Measurements from ENCODE around the gene SLC35E2B. TPM values are rescaled to one million over a fixed set of nuclear protein-coding genes. Genes with fewer than 3 reads are reported as not detected.
A peak's percentile ranks its signal among the peaks of the same experiment; 100 is the strongest.

SLC35E2B gene
- total and polyA plus RNA-seq, 4 donors: 8.1 to 53.5 (median 28.6) TPM

GRCh38 chr1:1625404-1625775 lies 67.2 kb downstream of the SLC35E2B start:
- peak in 1 of 2 donors; percentile 57 for DNase-seq
- H3K27ac ChIP-seq (ENCODE audit: low read depth in 1 of 2, low read length in 2 of 2): no peak overlapping the region
- no peak for ATAC-seq (ENCODE audit: low FRiP score)
- 81 to 83% methylated on average over 24 to 28 of the region's 28 CpGs for WGBS, 2 donors
- no peak overlapping the region for H3K4me3 ChIP-seq (ENCODE audit: low read length in 2 of 2)
- no peaks in the 10 kb centered on the region for H3K27me3 ChIP-seq (ENCODE audit: control insufficient read depth in 1 of 2, insufficient read depth in 2 of 2, low read length in 1 of 2)
- H3K4me1 ChIP-seq (ENCODE audit: control insufficient read depth in 1 of 2, insufficient read depth in 2 of 2, low read length in 2 of 2): no peaks in the 10 kb centered on the region
- no peaks in the 10 kb centered on the region for H3K9me3 ChIP-seq (ENCODE audit: control insufficient read depth, low read length)
- H3K36me3 ChIP-seq (ENCODE audit: control insufficient read depth in 1 of 2, insufficient read depth in 2 of 2, low read length in 1 of 2): no peaks in the 10 kb centered on the region
- intact Hi-C loops (cut with DNase I): no loop called here

- Histone ChIP-seq H3K4me1 (ENCODE audit: control insufficient read depth in 1 of 2, insufficient read depth in 2 of 2, low read length in 2 of 2) (no peaks in the 10 kb centered on the region), H3K4me3 (ENCODE audit: low read length in 2 of 2) (no peak overlapping the region), H3K27ac (ENCODE audit: low read depth in 1 of 2, low read length in 2 of 2) (no peak overlapping the region), H3K27me3 (ENCODE audit: control insufficient read depth in 1 of 2, insufficient read depth in 2 of 2, low read length in 1 of 2) (no peaks in the 10 kb centered on the region), H3K9me3 (ENCODE audit: control insufficient read depth, low read length) (no peaks in the 10 kb centered on the region), H3K36me3 (ENCODE audit: control insufficient read depth in 1 of 2, insufficient read depth in 2 of 2, low read length in 1 of 2) (no peaks in the 10 kb centered on the region)
- 70 to 73% methylated on average over 38 of the region's 38 CpGs for WGBS, 2 donors
- intact Hi-C loops (cut with DNase I): no loop called here
- ATAC-seq (ENCODE audit: low FRiP score) (no peak), DNase-seq (peak; percentile 53 to 71)
Measured at GRCh38 chr1:1624443-1625403, 67.9 kb downstream of the SLC35E2B start.

- no peaks in the 10 kb centered on the region for H3K9me3 ChIP-seq (ENCODE audit: control insufficient read depth, low read length)
- intact Hi-C loops (cut with DNase I): no loop called here
- no peak overlapping the region for H3K27ac ChIP-seq (ENCODE audit: low read depth in 1 of 2, low read length in 2 of 2)
- H3K4me3 ChIP-seq (ENCODE audit: low read length in 2 of 2): no peak overlapping the region
- ATAC-seq (ENCODE audit: low FRiP score) (no peak), DNase-seq (peak; percentile 44 to 73)
- H3K36me3 ChIP-seq (ENCODE audit: control insufficient read depth in 1 of 2, insufficient read depth in 2 of 2, low read length in 1 of 2): no peaks in the 10 kb centered on the region
- 92 to 93% methylated on average over 51 of the region's 51 CpGs for WGBS, 2 donors
- no peaks in the 10 kb centered on the region for H3K27me3 ChIP-seq (ENCODE audit: control insufficient read depth in 1 of 2, insufficient read depth in 2 of 2, low read length in 1 of 2)
- H3K4me1 ChIP-seq (ENCODE audit: control insufficient read depth in 1 of 2, insufficient read depth in 2 of 2, low read length in 2 of 2): no peaks in the 10 kb centered on the region
Measured at GRCh38 chr1:1623631-1624442, 68.8 kb downstream of the SLC35E2B start.

GRCh38 chr1:1623181-1623630 lies 69.4 kb downstream of the SLC35E2B start:
- no peak overlapping the region for H3K4me3 ChIP-seq (ENCODE audit: low read length in 2 of 2)
- ATAC-seq (ENCODE audit: low FRiP score): no peak
- intact Hi-C loops (cut with DNase I): no loop called here
- H3K27ac ChIP-seq (ENCODE audit: low read depth in 1 of 2, low read length in 2 of 2): no peak overlapping the region
- H3K9me3 ChIP-seq (ENCODE audit: control insufficient read depth, low read length): no peaks in the 10 kb centered on the region
- H3K4me1 ChIP-seq (ENCODE audit: control insufficient read depth in 1 of 2, insufficient read depth in 2 of 2, low read length in 2 of 2): no peaks in the 10 kb centered on the region
- DNase-seq: peak; percentile 50 to 71
- WGBS, 2 donors: 92 to 94% methylated on average over 32 to 33 of the region's 33 CpGs
- no peaks in the 10 kb centered on the region for H3K27me3 ChIP-seq (ENCODE audit: control insufficient read depth in 1 of 2, insufficient read depth in 2 of 2, low read length in 1 of 2)
- H3K36me3 ChIP-seq (ENCODE audit: control insufficient read depth in 1 of 2, insufficient read depth in 2 of 2, low read length in 1 of 2): no peaks in the 10 kb centered on the region

- DNase-seq (no peak), ATAC-seq (ENCODE audit: low FRiP score) (no peak)
- Histone ChIP-seq H3K4me1 (ENCODE audit: control insufficient read depth in 1 of 2, insufficient read depth in 2 of 2, low read length in 2 of 2) (no peaks in the 10 kb centered on the region), H3K4me3 (ENCODE audit: low read length in 2 of 2) (no peak overlapping the region), H3K27me3 (ENCODE audit: control insufficient read depth in 1 of 2, insufficient read depth in 2 of 2, low read length in 1 of 2) (no peaks in the 10 kb centered on the region), H3K27ac (ENCODE audit: low read depth in 1 of 2, low read length in 2 of 2) (no peak overlapping the region), H3K36me3 (ENCODE audit: control insufficient read depth in 1 of 2, insufficient read depth in 2 of 2, low read length in 1 of 2) (no peaks in the 10 kb centered on the region), H3K9me3 (ENCODE audit: control insufficient read depth, low read length) (no peaks in the 10 kb centered on the region)
- intact Hi-C loops (cut with DNase I): no loop called here
- 87 to 88% methylated on average over 17 of the region's 17 CpGs for WGBS, 2 donors
Measured at GRCh38 chr1:1622788-1623094, 69.9 kb downstream of the SLC35E2B start.

GRCh38 chr1:1622010-1622787 lies 70.4 kb downstream of the SLC35E2B start:
- WGBS, 2 donors: 68 to 77% methylated on average over 21 of the region's 21 CpGs
- ATAC-seq (ENCODE audit: low FRiP score) (no peak), DNase-seq (peak; percentile 48 to 77)
- intact Hi-C loops (cut with DNase I): no loop called here
- no peak overlapping the region for H3K4me3 ChIP-seq (ENCODE audit: low read length in 2 of 2)
- H3K36me3 ChIP-seq (ENCODE audit: control insufficient read depth in 1 of 2, insufficient read depth in 2 of 2, low read length in 1 of 2): no peaks in the 10 kb centered on the region
- no peaks in the 10 kb centered on the region for H3K9me3 ChIP-seq (ENCODE audit: control insufficient read depth, low read length)
- no peaks in the 10 kb centered on the region for H3K4me1 ChIP-seq (ENCODE audit: control insufficient read depth in 1 of 2, insufficient read depth in 2 of 2, low read length in 2 of 2)
- H3K27ac ChIP-seq (ENCODE audit: low read depth in 1 of 2, low read length in 2 of 2): no peak overlapping the region
- no peaks in the 10 kb centered on the region for H3K27me3 ChIP-seq (ENCODE audit: control insufficient read depth in 1 of 2, insufficient read depth in 2 of 2, low read length in 1 of 2)

DNA sequence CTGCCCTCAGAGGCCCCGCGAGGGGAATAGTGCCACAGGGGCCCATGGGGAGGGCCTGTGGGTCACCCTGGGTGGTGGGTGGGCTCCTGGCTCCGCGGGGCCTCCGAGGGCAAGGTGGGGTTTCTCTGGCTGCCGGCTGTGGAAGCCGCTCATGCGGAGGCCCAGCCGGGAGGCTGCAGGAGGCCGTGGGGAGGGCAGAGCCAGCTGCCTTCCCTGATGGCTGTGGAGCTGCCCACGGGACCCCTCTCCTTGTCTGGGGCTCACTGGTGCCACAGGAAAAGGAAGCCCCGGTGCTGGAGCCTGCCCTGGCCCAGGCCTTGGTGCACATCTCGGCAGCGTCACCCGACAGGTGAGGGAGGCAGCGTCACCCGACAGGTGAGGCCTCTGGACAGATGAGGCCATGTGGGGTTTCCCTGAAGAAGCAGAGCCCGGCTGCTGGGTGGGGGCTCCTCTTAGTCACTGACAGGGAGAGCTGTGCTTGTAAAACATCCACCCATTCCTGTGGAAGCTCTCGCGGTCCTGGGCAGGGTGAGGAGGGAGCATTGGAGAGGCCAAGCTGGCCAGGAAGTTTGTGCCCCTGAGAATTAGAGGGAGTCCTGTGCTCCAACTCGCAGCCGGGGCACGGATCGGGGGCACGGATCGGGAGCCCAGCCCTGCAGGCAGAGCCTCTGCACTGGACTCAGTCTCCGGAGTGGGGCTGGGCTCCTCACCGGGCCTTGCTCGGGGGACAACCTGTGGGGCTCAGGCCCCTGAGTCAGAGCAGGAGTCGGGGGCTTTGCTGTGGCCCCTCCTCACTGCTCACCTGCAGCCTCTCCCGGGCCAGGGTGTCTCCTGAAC lies 71.2 kb downstream of the SLC35E2B start:
- DNase-seq: peak in 1 of 2 donors; percentile 72
- Histone ChIP-seq H3K27ac (ENCODE audit: low read depth in 1 of 2, low read length in 2 of 2) (no peak overlapping the region), H3K9me3 (ENCODE audit: control insufficient read depth, low read length) (no peaks in the 10 kb centered on the region), H3K36me3 (ENCODE audit: control insufficient read depth in 1 of 2, insufficient read depth in 2 of 2, low read length in 1 of 2) (no peaks in the 10 kb centered on the region), H3K4me3 (ENCODE audit: low read length in 2 of 2) (no peak overlapping the region), H3K27me3 (ENCODE audit: control insufficient read depth in 1 of 2, insufficient read depth in 2 of 2, low read length in 1 of 2) (no peaks in the 10 kb centered on the region), H3K4me1 (ENCODE audit: control insufficient read depth in 1 of 2, insufficient read depth in 2 of 2, low read length in 2 of 2) (no peaks in the 10 kb centered on the region)
- intact Hi-C loops (cut with DNase I): no loop called here
- no peak for ATAC-seq (ENCODE audit: low FRiP score)
- WGBS, 2 donors: 85 to 86% methylated on average over 28 to 31 of the region's 31 CpGs
